ENCODE results near the gene ATG9B.

Gene ATG9B

GRCh38 chr7:151064993-151065392 is 40.7 kb upstream of the ATG9B start (continued):
- no peak for TF ChIP-seq TSHZ2 (CRISPR knock-in tag; IDR thresholded peaks at IDR 0.05)
- no peak for TF ChIP-seq TOX (CRISPR knock-in tag; IDR thresholded peaks at IDR 0.05; ENCODE audit: borderline replicate concordance)
- TF ChIP-seq RARB (CRISPR knock-in tag; IDR thresholded peaks at IDR 0.05), result no peak
- TF ChIP-seq ZNF8 (CRISPR knock-in tag; IDR thresholded peaks at IDR 0.05), result no peak
- no peak for TF ChIP-seq SNAI2 (CRISPR knock-in tag; IDR thresholded peaks at IDR 0.05)
- no peak for TF ChIP-seq ARNTL (CRISPR knock-in tag; IDR thresholded peaks at IDR 0.05; ENCODE audit: borderline replicate concordance, low read depth)
- TF ChIP-seq OSR1 (CRISPR knock-in tag; IDR thresholded peaks at IDR 0.05), result no peak
- no peak for TF ChIP-seq POU6F1 (CRISPR knock-in tag; IDR thresholded peaks at IDR 0.05; ENCODE audit: borderline replicate concordance, low read depth)
- no peak for TF ChIP-seq ZFP3 (CRISPR knock-in tag; IDR thresholded peaks at IDR 0.05)

- ATAC-seq, result no peak
- no peak for TF ChIP-seq ZFP3 (CRISPR knock-in tag; IDR thresholded peaks at IDR 0.05)
- TF ChIP-seq BACH2 (CRISPR knock-in tag; IDR thresholded peaks at IDR 0.05; ENCODE audit: borderline replicate concordance), result no peak
- TF ChIP-seq TOX (CRISPR knock-in tag; IDR thresholded peaks at IDR 0.05; ENCODE audit: borderline replicate concordance), result no peak
- TF ChIP-seq POU6F1 (CRISPR knock-in tag; IDR thresholded peaks at IDR 0.05; ENCODE audit: borderline replicate concordance, low read depth), result no peak
- no peak for TF ChIP-seq ZNF8 (CRISPR knock-in tag; IDR thresholded peaks at IDR 0.05)
- no peak for TF ChIP-seq CSDC2 (CRISPR knock-in tag; IDR thresholded peaks at IDR 0.05)
- TF ChIP-seq ZNF565 (CRISPR knock-in tag; conservative IDR thresholded peaks at IDR 0.05; ENCODE audit: low read depth), result no peak
- no peak for TF ChIP-seq TCF4 (CRISPR knock-in tag; IDR thresholded peaks at IDR 0.05; ENCODE audit: borderline replicate concordance)
- TF ChIP-seq PATZ1 (CRISPR knock-in tag; IDR thresholded peaks at IDR 0.05; ENCODE audit: borderline replicate concordance), result no peak
- no peak for TF ChIP-seq ESRRG (CRISPR knock-in tag; IDR thresholded peaks at IDR 0.05)
- no peak for TF ChIP-seq PPARA (CRISPR knock-in tag; IDR thresholded peaks at IDR 0.05; ENCODE audit: borderline replicate concordance)
- no peak for TF ChIP-seq CREB5 (CRISPR knock-in tag; IDR thresholded peaks at IDR 0.05; ENCODE audit: low read depth)
- no peak for TF ChIP-seq SNAI2 (CRISPR knock-in tag; IDR thresholded peaks at IDR 0.05)
- no peak for TF ChIP-seq ARNTL (CRISPR knock-in tag; IDR thresholded peaks at IDR 0.05; ENCODE audit: borderline replicate concordance, low read depth)
- no peak for TF ChIP-seq ISL1 (CRISPR knock-in tag; IDR thresholded peaks at IDR 0.05)
- no peak for TF ChIP-seq CSRNP3 (CRISPR knock-in tag; IDR thresholded peaks at IDR 0.05)
- no peak for TF ChIP-seq GLIS3 (CRISPR knock-in tag; IDR thresholded peaks at IDR 0.05)
- no peak for TF ChIP-seq ZFP30 (CRISPR knock-in tag; IDR thresholded peaks at IDR 0.05)
- no peak for TF ChIP-seq ZNF70 (CRISPR knock-in tag; IDR thresholded peaks at IDR 0.05)
Observed at GRCh38 chr7:151064454-151064853, 40.2 kb upstream of the ATG9B start.

Measured in SK-N-SH treated with all-trans-retinoic acid at 6 μM for 48 hours (cell line).